Chondrocyte (in vitro differentiated cells): Measurements from ENCODE around the gene CMTM8. TPM values are rescaled to one million over a fixed set of nuclear protein-coding genes. Genes with fewer than 3 reads are reported as not detected.
"Not testable (repeated sequence)": the region's sequence is repeated elsewhere in the genome, so short reads cannot be mapped to it uniquely, and the experiment has no call there.

Experiments used
- DNase-seq: peaks from one replicate; pipeline ENCODE4 v3.0.0; 2021; ENCODE audit warnings: mixed read lengths, low spot score
- H3K27ac Mint-ChIP-seq: one replicate; pipeline ENCODE4 v1.8.0; 2021; ENCODE audit warnings: mild to moderate bottlenecking, moderate library complexity, mixed read lengths; ENCODE audit not compliant: unreplicated experiment
- H3K27me3 Mint-ChIP-seq: 2 replicates; pipeline ENCODE4 v1.8.0; 2021; ENCODE audit warnings: low read depth, mixed read lengths
- H3K36me3 Mint-ChIP-seq: 2 replicates; pipeline ENCODE4 v1.8.0; 2021; ENCODE audit warnings: low read depth, mixed read lengths
- H3K4me1 Mint-ChIP-seq: 2 replicates; pipeline ENCODE4 v1.8.0; 2021; ENCODE audit warnings: low read depth, mild to moderate bottlenecking, mixed read lengths
- H3K4me3 Mint-ChIP-seq: one replicate; pipeline ENCODE4 v1.8.0; 2021; ENCODE audit warnings: mild to moderate bottlenecking, moderate library complexity, mixed read lengths; ENCODE audit not compliant: unreplicated experiment
- H3K9me3 Mint-ChIP-seq: 2 replicates; pipeline ENCODE4 v1.8.0; 2021; ENCODE audit warnings: low read depth, mixed read lengths
- total RNA-seq: library from RNA; stranded (reverse); gene quantifications from 3 replicates; pipeline ENCODE4 v1.2.1, GENCODE V29; 2021
- TF ChIP-seq, protein P1 (sequence below): fragments of 200-600 bp; sonication (generic); IDR thresholded peaks from 2 replicates; pipeline ENCODE4 v1.5.0; 2021; ENCODE audit warnings: antibody characterized with exemption, mild to moderate bottlenecking, moderate library complexity

Gene CMTM8
- total RNA-seq, 1 donor from 2014 or later, result 2.5 TPM

DNA sequence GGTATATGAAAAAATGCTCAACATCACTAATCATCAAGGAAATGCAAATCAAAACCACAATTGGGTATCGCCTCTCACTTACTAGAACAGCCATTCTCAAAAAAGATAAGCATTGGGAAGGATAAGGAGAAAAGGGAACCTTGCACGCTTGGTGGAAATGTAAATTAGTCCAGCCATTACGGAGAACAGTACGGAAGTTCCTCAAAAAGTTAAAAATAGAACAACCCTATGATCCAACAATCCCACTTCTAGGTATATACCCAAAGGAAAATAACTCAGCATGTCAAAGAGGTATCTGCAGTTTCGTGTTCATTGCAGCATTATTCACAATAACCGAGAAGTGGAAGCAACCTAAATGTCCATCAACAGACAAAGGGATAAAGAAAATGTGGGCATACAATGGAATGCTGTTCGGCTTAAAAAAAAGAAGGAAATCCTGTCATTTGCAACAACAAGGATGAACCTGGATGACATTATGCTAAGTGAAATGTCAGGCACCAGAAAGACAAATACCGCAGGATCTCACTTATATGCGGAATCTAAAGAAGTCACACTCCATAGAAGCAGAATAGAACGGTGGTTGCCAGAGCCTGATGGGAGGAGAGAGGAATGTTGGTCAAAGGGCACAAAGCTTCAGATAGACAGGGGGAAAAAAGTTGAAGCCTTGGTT lies 141.5 kb downstream of the CMTM8 start:
- Mint-ChIP-seq H3K4me1 (peaks cover 6% of the 10 kb centered on the region), H3K27me3 (no peaks in the 10 kb centered on the region), H3K4me3 (no peak overlapping the region), H3K36me3 (no peaks in the 10 kb centered on the region), H3K9me3 (no peaks in the 10 kb centered on the region), H3K27ac (no peak overlapping the region)
- DNase-seq, result no peak
- TF ChIP-seq, protein P1, sequence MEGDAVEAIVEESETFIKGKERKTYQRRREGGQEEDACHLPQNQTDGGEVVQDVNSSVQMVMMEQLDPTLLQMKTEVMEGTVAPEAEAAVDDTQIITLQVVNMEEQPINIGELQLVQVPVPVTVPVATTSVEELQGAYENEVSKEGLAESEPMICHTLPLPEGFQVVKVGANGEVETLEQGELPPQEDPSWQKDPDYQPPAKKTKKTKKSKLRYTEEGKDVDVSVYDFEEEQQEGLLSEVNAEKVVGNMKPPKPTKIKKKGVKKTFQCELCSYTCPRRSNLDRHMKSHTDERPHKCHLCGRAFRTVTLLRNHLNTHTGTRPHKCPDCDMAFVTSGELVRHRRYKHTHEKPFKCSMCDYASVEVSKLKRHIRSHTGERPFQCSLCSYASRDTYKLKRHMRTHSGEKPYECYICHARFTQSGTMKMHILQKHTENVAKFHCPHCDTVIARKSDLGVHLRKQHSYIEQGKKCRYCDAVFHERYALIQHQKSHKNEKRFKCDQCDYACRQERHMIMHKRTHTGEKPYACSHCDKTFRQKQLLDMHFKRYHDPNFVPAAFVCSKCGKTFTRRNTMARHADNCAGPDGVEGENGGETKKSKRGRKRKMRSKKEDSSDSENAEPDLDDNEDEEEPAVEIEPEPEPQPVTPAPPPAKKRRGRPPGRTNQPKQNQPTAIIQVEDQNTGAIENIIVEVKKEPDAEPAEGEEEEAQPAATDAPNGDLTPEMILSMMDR, result no peak

DNA sequence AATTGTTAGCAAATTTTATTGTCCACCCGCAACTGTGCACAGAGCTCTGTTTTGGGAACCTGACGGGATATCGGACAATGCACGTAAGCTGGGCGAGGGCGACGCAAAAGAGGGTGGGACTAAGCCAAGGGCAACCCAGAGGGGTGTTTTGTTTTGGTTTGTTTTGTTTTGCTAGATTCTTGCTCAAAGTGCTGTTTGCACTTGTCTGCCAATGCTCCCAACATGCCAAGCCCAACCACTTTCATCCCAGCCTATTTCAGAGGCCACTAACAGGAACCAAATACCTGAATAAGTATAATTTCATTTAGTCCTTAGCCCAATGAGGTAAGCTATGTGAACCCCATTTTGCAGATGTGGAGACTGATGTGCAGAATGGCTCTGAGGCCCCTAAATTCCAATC lies 143.4 kb downstream of the CMTM8 start:
- no peak overlapping the region for H3K4me3 Mint-ChIP-seq
- H3K27ac Mint-ChIP-seq, result no peak overlapping the region
- H3K36me3 Mint-ChIP-seq, result no peaks in the 10 kb centered on the region
- TF ChIP-seq, protein P1, result no peak
- DNase-seq, result no peak
- H3K27me3 Mint-ChIP-seq, result no peaks in the 10 kb centered on the region
- H3K4me1 Mint-ChIP-seq, result peaks cover 7% of the 10 kb centered on the region
- H3K9me3 Mint-ChIP-seq, result no peaks in the 10 kb centered on the region

DNA sequence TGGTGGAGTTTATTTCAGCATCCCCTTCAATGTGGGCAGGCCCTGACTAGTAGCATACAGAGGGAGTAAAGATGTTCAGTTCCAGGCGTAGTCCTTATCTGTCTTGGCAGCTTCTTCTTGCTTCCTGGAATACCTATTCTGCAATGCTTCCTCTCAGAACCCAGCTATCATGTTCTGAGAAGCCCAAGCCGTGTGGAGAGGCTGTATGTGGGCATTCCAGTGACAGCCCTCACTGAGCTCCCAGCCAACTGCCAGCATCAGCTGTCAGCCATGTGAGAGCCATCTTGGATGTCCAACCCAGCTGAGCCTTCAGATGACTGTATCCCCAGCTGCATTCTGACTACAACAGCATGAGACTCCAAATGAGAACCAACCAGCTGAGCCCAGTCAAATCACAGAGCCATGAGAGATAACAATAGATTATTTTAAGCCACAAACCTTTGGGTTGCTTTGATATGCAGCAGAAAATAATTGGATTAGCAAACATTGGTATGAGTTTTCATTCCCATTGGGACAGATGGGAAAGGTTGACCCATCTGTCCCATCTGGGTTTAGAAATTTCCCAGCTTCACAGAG lies 144.7 kb downstream of the CMTM8 start:
- H3K27ac Mint-ChIP-seq, result no peak overlapping the region
- TF ChIP-seq, protein P1, result no peak
- no peaks in the 10 kb centered on the region for H3K9me3 Mint-ChIP-seq
- DNase-seq, result no peak
- no peaks in the 10 kb centered on the region for H3K36me3 Mint-ChIP-seq
- peaks cover 7% of the 10 kb centered on the region for H3K4me1 Mint-ChIP-seq
- no peak overlapping the region for H3K4me3 Mint-ChIP-seq
- no peaks in the 10 kb centered on the region for H3K27me3 Mint-ChIP-seq

DNA sequence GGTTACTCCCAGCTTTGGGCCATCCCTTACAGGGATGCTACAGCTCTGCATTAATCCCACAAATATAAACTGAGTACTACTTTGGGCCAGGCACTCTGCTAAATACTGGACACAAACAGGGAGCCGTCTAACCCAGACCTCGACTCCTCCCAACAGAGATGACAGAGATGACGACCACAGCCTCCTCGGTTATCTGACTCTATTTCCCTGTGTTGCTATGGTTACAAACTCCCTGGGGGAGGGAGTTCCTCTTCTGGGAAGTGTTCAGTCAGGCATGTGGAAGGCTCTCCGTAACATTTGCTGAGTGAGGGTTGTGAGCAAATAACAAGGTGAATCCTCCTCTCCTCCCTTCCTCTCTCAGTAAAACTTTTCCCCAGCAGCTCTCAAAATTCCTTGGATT lies 146.5 kb downstream of the CMTM8 start:
- Mint-ChIP-seq H3K4me1 (peaks cover 7% of the 10 kb centered on the region), H3K27me3 (no peaks in the 10 kb centered on the region), H3K4me3 (no peak overlapping the region), H3K9me3 (no peaks in the 10 kb centered on the region), H3K36me3 (no peaks in the 10 kb centered on the region), H3K27ac (no peak overlapping the region)
- TF ChIP-seq, protein P1, result no peak
- DNase-seq, result no peak

DNA sequence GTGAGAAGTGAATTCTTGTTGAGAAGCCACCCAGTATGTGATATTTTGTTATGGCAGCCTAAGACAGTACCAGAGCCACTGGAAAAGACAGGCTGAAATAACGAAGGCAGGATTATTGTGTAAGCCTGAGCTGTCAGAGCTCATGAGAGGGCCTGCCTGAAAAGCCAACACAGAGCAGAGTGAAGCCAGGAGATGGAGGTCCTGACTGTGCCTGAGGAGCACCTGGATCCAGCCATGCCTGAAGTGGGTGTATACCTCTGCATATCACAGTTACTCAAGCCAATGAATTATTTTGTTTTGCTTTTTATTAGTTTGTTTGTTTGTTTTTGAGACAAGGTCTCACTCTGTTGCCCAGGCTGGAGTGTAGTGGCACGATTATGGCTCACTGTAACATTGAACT lies 149.0 kb downstream of the CMTM8 start:
- no peaks in the 10 kb centered on the region for H3K9me3 Mint-ChIP-seq
- H3K36me3 Mint-ChIP-seq, result peaks cover 1% of the 10 kb centered on the region
- no peaks in the 10 kb centered on the region for H3K27me3 Mint-ChIP-seq
- no peak for DNase-seq
- H3K27ac Mint-ChIP-seq, result no peak overlapping the region
- no peak overlapping the region for H3K4me3 Mint-ChIP-seq
- TF ChIP-seq, protein P1, result no peak
- H3K4me1 Mint-ChIP-seq, result peaks cover 15% of the 10 kb centered on the region

DNA sequence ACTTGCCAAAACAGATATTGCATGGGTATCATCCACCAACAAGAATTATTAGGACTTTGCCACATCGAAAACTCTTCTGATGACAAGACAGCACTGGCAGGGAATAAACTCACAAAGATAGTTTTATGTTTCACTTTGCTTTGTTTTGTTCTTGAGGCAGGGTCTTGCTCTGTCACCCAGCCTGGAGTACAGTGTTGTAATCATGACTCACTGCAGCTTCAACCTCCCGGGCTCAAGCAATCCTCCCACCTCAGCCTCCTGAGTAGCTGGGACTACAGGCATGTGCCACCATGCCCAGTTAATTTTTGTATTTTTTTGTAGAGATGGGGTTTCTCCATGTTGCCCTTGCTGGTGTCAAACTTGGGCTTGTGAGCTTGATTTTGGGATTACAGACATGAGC lies 151.1 kb downstream of the CMTM8 start:
- H3K36me3 Mint-ChIP-seq, H3K27me3 Mint-ChIP-seq, H3K9me3 Mint-ChIP-seq, H3K27ac Mint-ChIP-seq, H3K4me3 Mint-ChIP-seq, DNase-seq: not testable (repeated sequence)
- peaks cover 24% of the 10 kb centered on the region for H3K4me1 Mint-ChIP-seq
